GM19035 (cell line): ENCODE data around the gene MSH4.
"Not testable (repeated sequence)": the region's sequence is repeated elsewhere in the genome, so short reads cannot be mapped to it uniquely, and the experiment has no call there.

ENCODE experiments used
- ATAC-seq: cut with Tn5 transposase; IDR thresholded peaks from one replicate; pipeline ENCODE4 v1.9.1; 2021; ENCODE audit not compliant: unreplicated experiment

Gene MSH4

GRCh38 chr1:75922698-75923097 lies 126.0 kb downstream of the MSH4 start:
- no peak for ATAC-seq

- no peak for ATAC-seq
These were observed 135.6 kb downstream of the MSH4 start, which contains the start of gene ASB17 for GRCh38 chr1:75932304-75932703. TSS of gene ASB17 (minus strand) at chr1:75932404. CDS start at chr1:75932291, 113 bp downstream.

- ATAC-seq: no peak
These were observed 140.4 kb downstream of the MSH4 start for GRCh38 chr1:75937034-75937433.

- not testable (repeated sequence) for ATAC-seq
These were observed 146.4 kb downstream of the MSH4 start for GRCh38 chr1:75943037-75943436.

GRCh38 chr1:75950176-75950575 lies 153.5 kb downstream of the MSH4 start:
- ATAC-seq: no peak

- ATAC-seq: no peak
These were observed 155.3 kb downstream of the MSH4 start for GRCh38 chr1:75952016-75952415.

GRCh38 chr1:75953461-75953860 lies 156.8 kb downstream of the MSH4 start:
- no peak for ATAC-seq

- no peak for ATAC-seq
These were observed 157.9 kb downstream of the MSH4 start for GRCh38 chr1:75954586-75954985.
